OCI-M1 (cell line): ENCODE measurements around the gene DLG2.

Experiments used
- DNase-seq: peaks from one replicate; lab custom pipeline; 2025; lab: John Stamatoyannopoulos, UW

The DLG2 gene

GRCh38 chr11:84660257-84660977 lies 966.7 kb downstream of the DLG2 start:
- DNase-seq = no peak

GRCh38 chr11:84655712-84656111 lies 971.4 kb downstream of the DLG2 start:
- DNase-seq = no peak

GRCh38 chr11:84648471-84648870 lies 978.7 kb downstream of the DLG2 start:
- no peak for DNase-seq

- no peak for DNase-seq
Measured at GRCh38 chr11:84645988-84646694, 981.0 kb downstream of the DLG2 start.

- no peak for DNase-seq
Measured at GRCh38 chr11:84642500-84642899, 984.6 kb downstream of the DLG2 start.

GRCh38 chr11:84634309-84634708 lies 992.8 kb downstream of the DLG2 start:
- peak; percentile 78 for DNase-seq

GRCh38 chr11:84628871-84629620 lies 998.1 kb downstream of the DLG2 start:
- DNase-seq = no peak

- DNase-seq = no peak
Measured at GRCh38 chr11:84626256-84626655, 1000.9 kb downstream of the DLG2 start.

GRCh38 chr11:84612645-84613044 lies 1014.5 kb downstream of the DLG2 start:
- no peak for DNase-seq

- no peak for DNase-seq
Measured at GRCh38 chr11:84608837-84609196, 1018.3 kb downstream of the DLG2 start.

GRCh38 chr11:84607975-84608836 lies 1018.9 kb downstream of the DLG2 start:
- DNase-seq = peak; percentile 60

GRCh38 chr11:84594602-84595001 lies 1032.5 kb downstream of the DLG2 start:
- no peak for DNase-seq

- DNase-seq = no peak
Measured at GRCh38 chr11:84590106-84590505, 1037.0 kb downstream of the DLG2 start.

GRCh38 chr11:84588131-84588829 lies 1038.9 kb downstream of the DLG2 start:
- no peak for DNase-seq

GRCh38 chr11:84583106-84583505 lies 1044.0 kb downstream of the DLG2 start:
- DNase-seq = no peak

- no peak for DNase-seq
Measured at GRCh38 chr11:84581083-84581482, 1046.1 kb downstream of the DLG2 start.

GRCh38 chr11:84580428-84580827 lies 1046.7 kb downstream of the DLG2 start:
- DNase-seq = peak; percentile 55

- DNase-seq = no peak
Measured at GRCh38 chr11:84573868-84574267, 1053.3 kb downstream of the DLG2 start.

- no peak for DNase-seq
Measured at GRCh38 chr11:84566671-84567070, 1060.5 kb downstream of the DLG2 start.

GRCh38 chr11:84564867-84565184 lies 1062.3 kb downstream of the DLG2 start:
- no peak for DNase-seq

GRCh38 chr11:84564180-84564866 lies 1062.8 kb downstream of the DLG2 start:
- peak; percentile 87 for DNase-seq
